NCI-H82 (cell line): Measurements from ENCODE around the gene CCDC201.
A peak's percentile ranks its signal among the peaks of the same experiment; 100 is the strongest.

ENCODE experiments used
- DNase-seq: peaks from one replicate; lab custom pipeline; 2025; lab: John Stamatoyannopoulos, UW

Gene CCDC201

GRCh38 chr7:45893374-45893995, 20.6 kb upstream of the CCDC201 start:
- DNase-seq = no peak

DNA sequence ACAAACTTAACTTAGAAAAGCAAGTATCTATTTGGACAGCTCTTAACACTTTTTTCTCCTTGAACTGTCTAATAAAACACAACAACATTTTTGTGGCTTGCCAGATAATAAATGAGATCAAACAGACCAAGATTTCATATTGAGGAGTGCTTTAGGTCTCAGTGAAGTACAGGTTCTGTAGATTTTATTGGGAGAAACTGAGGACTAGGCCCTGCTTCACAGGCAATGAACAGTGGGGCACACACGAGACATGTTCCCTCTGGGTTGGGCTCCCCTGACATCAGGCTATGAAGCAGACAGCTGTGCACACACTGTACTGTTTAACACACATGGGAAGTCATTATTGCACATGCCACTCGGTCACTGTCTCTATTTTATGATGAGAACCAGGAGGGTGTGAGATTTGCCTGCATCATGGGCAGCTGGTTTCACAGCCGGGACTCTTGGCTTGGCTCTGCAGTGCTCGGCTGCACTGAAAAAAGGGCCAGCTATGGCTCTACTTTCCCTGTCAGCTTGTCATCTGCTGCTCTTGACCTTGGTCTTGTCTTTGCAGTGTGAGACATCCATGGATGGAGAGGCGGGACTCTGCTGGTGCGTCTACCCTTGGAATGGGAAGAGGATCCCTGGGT, 19.6 kb upstream of the CCDC201 start:
- no peak for DNase-seq

DNA sequence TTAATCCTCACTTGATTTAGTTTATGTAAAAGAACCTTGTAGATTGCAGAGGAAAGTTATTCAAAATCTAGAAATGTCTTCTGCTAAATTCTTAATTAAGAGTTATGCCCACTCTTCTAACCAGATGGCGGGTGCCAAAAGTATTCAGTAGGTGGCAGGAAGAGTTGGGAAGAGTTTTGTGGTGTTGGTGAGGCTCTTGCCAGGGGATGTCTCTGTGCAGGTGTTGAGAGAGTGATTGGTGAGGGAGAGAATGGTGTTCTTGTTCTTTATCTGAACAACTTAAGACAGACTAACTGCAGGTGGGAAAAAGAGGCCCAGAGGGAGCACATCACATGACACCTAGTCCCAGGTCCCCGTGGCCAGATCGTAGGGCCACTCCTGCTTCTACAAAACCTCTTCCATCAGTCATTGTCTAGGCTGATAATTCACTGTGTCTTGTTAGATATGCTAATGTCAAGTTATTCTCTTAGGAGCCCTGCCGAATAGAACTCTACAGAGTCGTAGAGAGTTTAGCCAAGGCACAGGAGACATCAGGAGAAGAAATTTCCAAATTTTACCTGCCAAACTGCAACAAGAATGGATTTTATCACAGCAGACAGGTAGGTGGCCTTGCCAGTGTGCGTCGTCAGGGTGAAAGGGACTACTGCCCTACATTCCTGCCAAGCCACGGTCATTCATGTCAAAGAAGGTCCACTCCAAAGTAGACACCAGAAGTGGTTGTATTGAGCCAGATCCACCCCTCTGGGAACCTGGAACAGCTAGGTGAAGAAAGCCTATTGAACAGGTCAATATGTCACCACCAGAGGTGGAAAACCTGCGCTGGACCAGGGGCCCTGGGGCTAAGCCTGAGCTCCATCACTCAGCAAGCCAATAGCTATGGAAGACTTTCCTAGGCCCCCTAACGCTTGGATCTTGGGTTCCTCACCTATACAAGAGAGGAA, 18.9 kb upstream of the CCDC201 start:
- DNase-seq = no peak

DNA sequence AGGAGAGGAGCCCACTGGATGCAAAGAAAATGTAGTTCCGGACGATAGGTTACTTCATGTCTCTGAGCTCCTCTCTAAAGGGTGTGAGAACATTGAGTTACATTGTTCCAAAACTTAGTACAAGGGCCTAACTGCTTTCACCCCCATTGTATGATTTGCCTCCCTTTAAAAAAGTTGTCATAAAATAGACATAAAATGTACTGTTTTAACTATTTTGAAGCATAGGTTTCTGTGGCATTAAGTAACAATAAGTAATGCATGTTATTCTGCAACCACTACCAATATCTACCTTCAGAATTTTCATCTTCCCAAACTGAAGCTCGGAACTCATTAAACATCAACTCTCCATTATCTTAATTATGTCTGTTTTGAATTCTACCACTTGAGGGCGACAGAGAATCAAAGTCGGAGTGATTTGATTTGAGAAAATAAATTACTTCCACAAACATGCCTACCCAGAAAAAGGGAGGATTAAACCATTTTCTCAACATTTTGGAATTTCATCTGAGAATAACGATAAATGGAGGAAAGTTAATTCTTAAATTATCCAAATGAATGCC, 18.1 kb upstream of the CCDC201 start:
- DNase-seq = peak; percentile 46

DNA sequence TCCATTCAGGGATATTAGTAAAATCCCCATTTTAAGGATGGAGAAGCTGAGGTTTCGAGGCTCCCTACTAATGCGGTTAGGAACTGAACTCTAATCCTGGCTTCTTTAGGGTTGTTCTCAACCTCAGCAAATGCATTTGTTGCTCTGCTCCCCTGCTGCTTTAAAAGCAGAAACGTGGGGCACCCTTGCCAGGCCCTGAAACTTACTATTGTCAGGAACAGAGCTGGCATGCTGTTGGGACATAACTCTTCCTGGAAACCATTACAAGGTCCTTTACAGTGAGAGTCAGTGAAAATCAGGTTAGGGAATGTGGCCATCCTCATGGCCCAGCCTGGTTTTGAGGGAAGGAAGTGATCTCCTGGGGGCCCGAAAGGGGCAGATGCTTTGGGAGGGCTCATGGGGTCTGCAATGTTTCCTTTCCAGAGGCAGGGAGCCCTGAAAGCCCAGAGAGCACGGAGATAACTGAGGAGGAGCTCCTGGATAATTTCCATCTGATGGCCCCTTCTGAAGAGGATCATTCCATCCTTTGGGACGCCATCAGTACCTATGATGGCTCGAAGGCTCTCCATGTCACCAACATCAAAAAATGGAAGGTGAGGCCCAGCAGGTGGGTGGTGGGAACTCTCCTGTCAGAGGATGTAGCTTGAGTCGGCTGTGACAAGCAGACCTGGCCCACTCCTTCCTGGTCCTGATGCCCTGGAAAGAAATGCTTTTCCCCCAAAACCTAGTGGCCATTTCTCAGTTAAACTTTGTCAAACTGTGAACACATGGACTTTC, 17.4 kb upstream of the CCDC201 start:
- no peak for DNase-seq

GRCh38 chr7:45889367-45890067, 16.6 kb upstream of the CCDC201 start:
- DNase-seq = no peak

DNA sequence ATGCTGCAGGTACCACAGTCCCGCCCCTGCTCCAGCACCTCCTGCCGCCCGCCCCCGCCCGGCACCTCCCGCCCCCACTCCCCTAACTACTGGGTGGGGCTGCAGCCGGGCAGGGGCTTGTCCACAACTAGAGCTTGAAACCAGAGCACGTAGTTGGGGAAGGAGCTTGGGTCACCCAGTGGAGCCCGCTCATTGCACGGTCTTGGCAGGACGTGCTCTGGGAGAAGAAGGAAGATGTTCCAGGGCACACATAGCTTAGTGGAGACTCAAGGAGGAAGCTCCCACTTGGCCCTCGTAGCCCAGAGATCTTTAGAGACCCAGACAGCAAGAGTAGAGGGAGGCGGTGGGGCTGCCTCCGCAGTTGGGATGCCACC, 16.1 kb upstream of the CCDC201 start:
- DNase-seq = no peak

GRCh38 chr7:45888185-45888992, 15.5 kb upstream of the CCDC201 start, which contains the start of gene IGFBP1:
Gene IGFBP1, plus strand, starts transcription at chr7:45888488. Its CDS starts 165 bp downstream, at chr7:45888653.
- peak; percentile 33 for DNase-seq

GRCh38 chr7:45886931-45887667, 14.2 kb upstream of the CCDC201 start:
- DNase-seq = no peak

DNA sequence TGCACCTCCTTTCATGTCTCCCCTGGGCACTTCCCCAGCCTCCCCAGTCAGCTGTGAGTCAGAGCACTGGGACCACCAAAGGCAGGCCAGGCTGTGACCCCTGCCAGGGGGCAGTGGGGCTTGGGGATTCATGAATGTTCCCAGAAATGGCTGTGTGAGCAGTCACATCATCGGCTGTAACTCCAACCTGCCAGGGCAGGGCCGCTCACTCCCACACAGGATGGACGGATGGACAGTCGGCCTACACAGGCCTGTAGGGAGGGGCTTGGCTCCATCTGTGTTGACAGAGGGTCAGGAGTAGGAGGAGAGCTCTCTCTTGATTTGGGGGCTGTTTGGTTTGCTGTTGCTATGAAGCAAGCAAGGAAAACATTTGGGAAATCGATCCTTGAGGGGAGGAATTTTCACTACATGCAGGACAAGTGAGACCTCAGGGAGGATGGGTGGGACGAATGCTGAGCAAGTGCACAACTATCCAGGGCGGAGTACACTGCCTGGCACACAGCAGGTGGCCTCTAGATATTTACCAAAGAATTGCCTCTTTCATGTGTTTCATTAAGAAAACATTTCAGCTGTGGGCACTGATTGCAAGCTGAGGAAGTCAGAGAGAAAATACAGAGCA, 12.5 kb upstream of the CCDC201 start:
- DNase-seq = no peak

DNA sequence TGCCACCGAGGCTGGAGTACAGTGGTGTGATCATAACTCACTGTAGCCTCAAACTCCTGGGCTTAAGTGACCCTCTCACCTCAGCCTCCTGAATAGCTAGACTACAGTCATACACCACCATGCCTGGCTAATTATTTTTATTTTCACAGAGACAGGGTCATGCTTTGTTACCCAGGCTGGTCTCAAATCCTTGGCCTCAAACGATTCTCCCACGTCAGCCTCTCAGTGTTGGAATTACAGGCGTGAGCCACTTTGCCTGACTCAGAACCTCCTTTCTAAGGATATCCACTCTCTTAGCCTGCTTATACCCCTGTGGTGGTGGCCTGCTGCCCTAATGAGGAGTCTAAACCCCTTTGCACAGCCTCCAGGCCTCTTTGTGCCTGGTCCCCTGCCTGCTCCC, 11.3 kb upstream of the CCDC201 start:
- no peak for DNase-seq

DNA sequence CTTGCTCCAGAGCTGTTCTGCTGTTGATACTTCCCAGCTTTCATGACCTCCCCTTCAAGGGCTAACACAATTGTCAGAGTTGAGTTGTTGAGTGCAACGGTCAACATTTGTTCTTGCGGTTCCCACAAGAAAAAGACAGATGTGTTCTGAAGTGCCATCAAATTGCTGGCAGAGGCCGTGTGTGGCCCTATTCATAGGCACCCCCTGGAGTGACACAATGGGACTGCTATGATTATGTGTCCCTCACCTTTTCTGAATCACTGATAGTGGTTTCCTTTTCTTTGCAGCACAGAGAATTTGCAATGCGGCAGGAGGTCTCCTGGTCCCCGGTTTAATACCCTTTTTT, 9.6 kb upstream of the CCDC201 start:
- DNase-seq = no peak

DNA sequence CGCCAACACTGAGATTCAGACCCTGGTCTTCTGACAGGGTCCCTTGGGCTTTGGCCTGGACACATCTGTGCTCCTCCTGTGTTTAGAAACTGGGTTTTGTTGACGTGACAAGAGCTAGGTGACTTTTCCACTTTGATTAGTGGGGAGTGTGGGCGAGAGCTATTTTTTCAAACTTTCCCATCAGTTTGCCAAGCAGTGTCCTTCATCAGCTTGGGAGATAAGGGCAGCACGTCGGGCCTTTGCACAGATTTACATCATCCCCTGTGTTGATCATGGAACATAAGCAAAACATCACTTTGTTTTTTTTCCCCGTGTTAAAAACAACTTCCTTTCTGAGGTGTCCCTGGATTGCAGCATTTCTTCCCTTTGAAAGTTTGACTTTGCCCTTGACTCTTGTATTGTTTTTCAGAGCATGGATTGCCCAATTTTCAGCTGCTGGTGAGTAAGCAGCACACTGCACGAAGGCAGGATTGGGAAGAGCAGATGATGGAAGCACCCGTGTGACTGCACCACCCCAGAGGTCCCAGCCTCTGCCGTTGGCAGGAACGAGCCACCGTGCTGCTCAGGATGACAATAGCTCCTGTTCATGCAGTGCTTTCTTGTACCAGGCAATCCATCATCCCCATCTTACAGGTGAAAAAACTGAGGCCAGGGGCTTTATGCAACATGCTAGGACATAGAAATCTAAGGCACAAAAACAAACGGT, 9.0 kb upstream of the CCDC201 start:
- DNase-seq = no peak

GRCh38 chr7:45881280-45881758, 8.4 kb upstream of the CCDC201 start:
- DNase-seq = no peak

DNA sequence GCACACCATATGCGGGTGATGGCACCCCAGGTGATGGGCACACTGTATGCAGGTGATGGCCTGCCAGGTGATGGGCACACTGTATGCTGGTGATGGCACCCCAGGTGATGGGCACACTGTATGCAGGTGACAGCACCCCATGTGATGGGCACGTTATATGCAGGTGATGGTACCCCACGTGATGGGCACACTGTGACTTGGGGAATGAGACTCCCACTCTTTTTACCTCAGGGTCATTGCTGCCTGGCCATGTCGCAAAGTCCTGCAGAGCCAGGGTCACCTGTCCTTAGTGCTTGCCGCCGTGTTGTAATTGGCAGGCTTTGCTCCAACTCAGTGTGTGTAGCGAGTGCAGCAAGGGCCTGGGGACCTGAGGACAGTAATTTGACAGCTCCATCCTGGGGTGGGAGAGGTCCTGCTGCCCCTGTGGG, 7.6 kb upstream of the CCDC201 start:
- no peak for DNase-seq

- no peak for DNase-seq
These were observed 5.7 kb upstream of the CCDC201 start for GRCh38 chr7:45878457-45879144.

- DNase-seq = no peak
These were observed 3.6 kb upstream of the CCDC201 start for GRCh38 chr7:45876519-45876918.
